ENCODE data around the gene ZMYND10. TPM values are rescaled to one million over a fixed set of nuclear protein-coding genes. Genes with fewer than 3 reads are reported as not detected.
A peak's percentile ranks its signal among the peaks of the same experiment; 100 is the strongest.
"Not testable (repeated sequence)": the region's sequence is repeated elsewhere in the genome, so short reads cannot be mapped to it uniquely, and the experiment has no call there.

Gene ZMYND10
- total and polyA plus RNA-seq, 8 donors = 1.6 to 25.5 (median 17.2) TPM

DNA sequence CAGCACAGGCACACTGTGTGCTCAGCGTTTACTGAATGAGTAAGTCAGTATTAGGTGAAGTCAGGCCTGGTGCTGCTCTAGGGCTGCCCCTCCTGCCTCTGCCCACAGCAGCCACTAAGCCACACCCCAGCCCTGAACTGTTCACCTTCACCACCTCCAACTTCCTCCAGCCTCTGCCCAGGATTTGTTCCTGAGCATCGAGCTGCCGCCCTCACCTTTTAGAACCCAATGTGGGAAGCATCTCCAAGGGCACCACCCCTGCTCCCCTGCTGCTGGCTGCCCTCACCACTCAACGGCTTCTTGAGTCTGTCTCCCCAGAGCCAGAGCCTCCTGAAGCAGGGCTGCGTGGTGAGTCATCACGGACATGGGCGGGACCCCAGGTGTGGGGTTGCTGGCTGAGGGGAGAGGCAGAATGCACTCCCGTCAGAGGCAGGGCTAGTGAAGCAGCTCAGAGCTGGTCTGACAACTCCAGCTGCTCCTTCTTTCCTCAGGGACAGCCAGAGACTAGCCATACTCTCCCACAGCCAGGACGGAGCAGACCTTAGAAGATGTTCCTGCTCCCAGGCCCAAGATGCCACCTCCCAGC lies 28.8 kb downstream of the ZMYND10 start:
- ATAC-seq = peak; percentile 76
- Histone ChIP-seq H3K36me3 (peaks cover 0 to 38% of the 10 kb centered on the region in 2 donors), H3K27ac (peak overlapping the region; percentile 71 to 83), H3K4me3 (peak overlapping the region in 1 of 2 donors; percentile 91), H3K27me3 (no peaks in the 10 kb centered on the region), H3K4me1 (peaks cover 37 to 75% of the 10 kb centered on the region in 2 donors), H3K9me3 (no peaks in the 10 kb centered on the region)
- intact Hi-C loops (cut with DNase I) = no loop called here
- DNase-seq = peak in 3 of 4 donors; percentile 35 to 95 (median 93)
- TF ChIP-seq CTCF (IDR thresholded peaks at IDR 0.05) = no peak

DNA sequence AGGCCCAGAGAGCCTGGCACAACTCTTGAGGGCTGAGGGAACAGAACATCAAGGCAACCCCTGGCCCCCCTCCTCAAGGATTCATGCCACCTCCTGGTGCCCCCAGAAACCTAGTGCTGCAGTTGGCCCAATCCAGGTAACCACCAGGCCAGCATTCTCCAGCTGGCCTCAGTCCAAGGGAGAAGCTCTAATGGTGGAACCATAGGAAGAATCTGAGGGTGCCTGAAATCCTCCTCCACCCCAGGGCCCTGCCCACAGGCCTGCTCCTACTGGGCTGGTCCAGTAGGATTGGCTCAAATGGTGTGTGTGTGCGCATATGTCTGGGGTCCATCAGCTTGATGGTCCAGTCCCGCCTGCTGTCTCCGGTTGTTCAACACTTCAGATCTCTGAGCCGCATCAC lies 30.7 kb downstream of the ZMYND10 start:
- intact Hi-C loops (cut with DNase I) = no loop called here
- H3K27me3 ChIP-seq = no peaks in the 10 kb centered on the region
- TF ChIP-seq CTCF (IDR thresholded peaks at IDR 0.05) = no peak
- H3K9me3 ChIP-seq = no peaks in the 10 kb centered on the region
- H3K4me1 ChIP-seq = peaks cover 29 to 70% of the 10 kb centered on the region in 2 donors
- H3K4me3 ChIP-seq = no peak overlapping the region
- peaks cover 0 to 37% of the 10 kb centered on the region in 2 donors for H3K36me3 ChIP-seq
- ATAC-seq (no peak), DNase-seq (no peak)
- H3K27ac ChIP-seq = peak overlapping the region; percentile 31 to 36

GRCh38 chr3:50314342-50314741 lies 31.2 kb downstream of the ZMYND10 start:
- Histone ChIP-seq H3K27ac (peak overlapping the region; percentile 31 to 36), H3K36me3 (peaks cover 0 to 32% of the 10 kb centered on the region in 2 donors), H3K4me3 (no peak overlapping the region), H3K4me1 (peaks cover 25 to 69% of the 10 kb centered on the region in 2 donors), H3K27me3 (no peaks in the 10 kb centered on the region), H3K9me3 (no peaks in the 10 kb centered on the region)
- no peak for TF ChIP-seq CTCF (IDR thresholded peaks at IDR 0.05)
- DNase-seq (no peak), ATAC-seq (peak; percentile 8)
- intact Hi-C loops (cut with DNase I) = no loop called here

DNA sequence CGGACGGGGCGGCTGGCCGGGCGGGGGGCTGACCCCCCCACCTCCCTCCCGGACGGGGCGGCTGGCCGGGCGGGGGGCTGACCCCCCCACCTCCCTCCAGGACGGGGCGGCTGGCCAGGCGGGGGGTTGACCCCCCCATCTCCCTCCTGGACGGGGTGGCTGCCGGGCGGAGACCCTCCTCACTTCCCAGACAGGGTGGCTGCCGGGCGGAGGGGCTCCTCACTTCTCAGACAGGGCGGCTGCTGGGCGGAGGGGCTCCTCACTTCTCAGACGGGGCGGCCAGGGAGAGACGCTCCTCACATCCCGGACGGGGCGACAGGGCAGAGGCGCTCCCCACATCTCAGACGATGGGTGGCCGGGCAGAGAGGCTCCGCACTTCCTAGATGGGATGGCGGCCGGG lies 33.5 kb downstream of the ZMYND10 start:
- ATAC-seq; intact Hi-C loops (cut with DNase I); DNase-seq; H3K27ac ChIP-seq; H3K27me3 ChIP-seq; H3K4me3 ChIP-seq: not testable (repeated sequence)
- Histone ChIP-seq H3K9me3 (peaks cover 4 to 15% of the 10 kb centered on the region in 2 donors), H3K36me3 (peaks cover 0 to 15% of the 10 kb centered on the region in 2 donors), H3K4me1 (peaks cover 2 to 46% of the 10 kb centered on the region in 2 donors)

- intact Hi-C loops (cut with DNase I) = no loop called here
- Histone ChIP-seq H3K4me3 (no peak overlapping the region), H3K4me1 (peaks cover 25 to 43% of the 10 kb centered on the region in 2 donors), H3K27me3 (no peaks in the 10 kb centered on the region), H3K27ac (no peak overlapping the region), H3K9me3 (peaks cover 4 to 15% of the 10 kb centered on the region in 2 donors), H3K36me3 (peaks cover 0 to 6% of the 10 kb centered on the region in 2 donors)
- no peak for ATAC-seq
- no peak for DNase-seq
- no peak for TF ChIP-seq CTCF (IDR thresholded peaks at IDR 0.05)
Observed at GRCh38 chr3:50304601-50305000, 40.9 kb downstream of the ZMYND10 start.

Measured in left lung (tissue), 10 donors.